DMS53 (cell line): ENCODE results near the gene GOLPH3L.
"Not testable (repeated sequence)": the region's sequence is repeated elsewhere in the genome, so short reads cannot be mapped to it uniquely, and the experiment has no call there.

ENCODE experiments used
- DNase-seq: peaks from one replicate; lab custom pipeline; 2025; lab: John Stamatoyannopoulos, UW

GOLPH3L gene

DNA sequence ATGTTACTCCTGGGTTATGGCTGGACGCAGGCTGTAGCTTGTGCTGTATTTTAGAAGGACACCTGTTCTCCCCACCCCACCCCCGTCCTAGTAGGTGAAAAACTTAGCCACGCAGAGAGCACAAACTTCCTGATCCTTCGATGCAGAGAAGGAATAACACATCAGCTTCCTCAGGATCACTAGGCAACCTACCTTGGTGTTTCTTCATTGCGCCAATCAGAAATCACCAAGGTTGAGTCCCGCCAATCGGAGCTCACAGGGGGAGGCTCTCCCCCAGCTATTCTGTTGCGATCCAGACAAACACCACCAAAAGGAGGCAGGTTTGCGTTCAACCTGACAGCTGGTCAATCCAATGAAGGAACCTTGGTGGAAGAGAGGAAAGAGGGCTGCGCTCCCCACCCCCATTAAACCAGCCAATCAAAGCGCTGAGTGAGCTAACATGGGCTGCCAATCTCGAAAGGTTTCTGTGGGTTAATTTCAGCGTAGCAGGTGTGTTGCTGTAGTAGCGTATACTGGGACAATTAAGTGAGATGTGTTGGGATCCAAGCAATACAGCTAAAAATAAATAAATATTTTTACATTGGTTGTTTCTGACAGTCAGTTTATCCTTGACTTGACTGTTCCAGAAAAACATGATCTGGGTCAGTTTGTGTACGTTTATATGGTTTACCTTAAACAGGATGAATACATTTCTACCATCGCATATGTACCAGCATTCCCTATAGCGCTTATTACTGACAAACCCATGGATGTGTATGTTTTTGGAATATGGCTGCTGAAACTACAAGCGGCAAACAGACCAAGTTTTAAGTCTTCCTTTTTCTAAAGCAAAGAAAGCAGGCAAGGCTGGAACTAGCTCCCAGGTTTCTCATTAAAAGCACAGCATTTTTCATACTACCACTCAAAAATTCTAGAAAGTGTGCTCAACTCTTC lies at the start of gene GOLPH3L:
GOLPH3L (minus strand) TSS at position 160 of the 933 bp plus-strand sequence. CDS start 2,316 bp downstream, outside the sequence.
- DNase-seq = peak; percentile 100

DNA sequence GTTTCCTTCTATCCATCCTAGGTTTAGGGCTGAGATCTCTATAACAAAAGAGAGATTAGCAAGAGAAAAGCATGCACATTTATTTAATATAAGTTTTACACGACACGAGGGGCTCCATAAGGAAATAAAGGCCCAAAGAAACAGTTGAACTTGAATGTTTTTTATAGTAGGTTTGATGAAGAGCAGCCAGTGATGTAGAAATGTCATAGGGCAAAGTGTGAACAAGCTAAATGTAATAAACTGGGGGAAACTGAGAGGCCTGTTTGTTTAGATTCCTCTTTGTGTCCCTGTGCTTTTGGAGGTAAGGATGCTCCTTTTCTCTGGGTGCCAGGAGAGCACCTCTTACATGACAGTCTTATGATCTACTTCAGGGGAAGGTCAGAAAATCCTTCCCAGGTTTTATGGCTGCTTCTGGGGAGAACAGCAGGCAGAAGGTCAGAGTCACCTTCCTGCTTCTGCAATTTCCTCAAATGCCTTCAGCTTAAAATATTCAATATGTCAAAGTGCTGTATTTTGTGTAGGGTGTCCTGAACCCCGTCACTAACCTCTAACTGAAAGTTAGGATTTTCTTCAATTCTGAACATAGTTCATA lies 33.3 kb upstream of the GOLPH3L start:
- no peak for DNase-seq

DNA sequence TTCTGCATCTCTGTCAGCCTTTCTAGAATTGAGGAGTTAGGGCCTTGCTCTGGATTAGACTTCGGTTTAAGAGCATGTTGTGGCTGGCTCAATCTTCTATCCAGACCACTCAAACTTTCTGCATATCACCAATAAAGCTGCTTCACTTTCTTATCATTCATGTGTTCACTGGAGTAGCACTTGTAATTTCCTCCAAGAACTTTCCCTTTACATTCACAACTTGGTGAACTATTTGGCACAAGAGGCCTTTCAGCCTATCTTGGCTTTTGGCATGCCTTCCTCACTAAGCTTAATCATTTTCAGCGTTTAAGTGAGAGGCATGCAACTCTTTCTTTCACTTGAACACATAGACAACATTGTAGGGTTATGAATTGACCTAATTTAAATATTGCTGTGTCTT lies 27.4 kb upstream of the GOLPH3L start:
- no peak for DNase-seq

- no peak for DNase-seq
Measured at GRCh38 chr1:150720703-150721102, 23.7 kb upstream of the GOLPH3L start, which contains the start of gene HORMAD1. Gene HORMAD1 (minus strand): TSS chr1:150720895. CDS start chr1:150719505, 1,390 bp downstream.

DNA sequence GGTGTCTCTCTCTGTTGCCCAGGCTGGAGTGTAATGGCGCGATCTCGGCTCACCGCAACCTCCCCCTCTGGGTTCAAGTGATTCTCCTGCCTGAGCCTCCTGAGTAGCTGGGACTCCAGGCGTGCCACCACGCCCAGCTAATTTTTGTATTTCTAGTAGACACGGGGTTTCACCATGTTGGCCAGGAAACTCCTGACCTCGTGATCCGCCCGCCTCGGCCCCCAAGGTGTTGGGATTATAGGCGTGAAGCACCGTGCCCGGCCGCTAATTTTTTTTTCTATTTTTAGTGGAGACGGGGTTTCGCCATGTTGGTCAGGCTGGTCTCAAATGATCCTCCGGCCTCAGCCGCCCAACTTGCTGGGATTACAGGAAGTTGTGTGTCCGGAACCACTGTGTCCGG lies 23.1 kb upstream of the GOLPH3L start:
- DNase-seq = no peak

GRCh38 chr1:150718225-150718891 lies 21.4 kb upstream of the GOLPH3L start:
- DNase-seq = no peak

DNA sequence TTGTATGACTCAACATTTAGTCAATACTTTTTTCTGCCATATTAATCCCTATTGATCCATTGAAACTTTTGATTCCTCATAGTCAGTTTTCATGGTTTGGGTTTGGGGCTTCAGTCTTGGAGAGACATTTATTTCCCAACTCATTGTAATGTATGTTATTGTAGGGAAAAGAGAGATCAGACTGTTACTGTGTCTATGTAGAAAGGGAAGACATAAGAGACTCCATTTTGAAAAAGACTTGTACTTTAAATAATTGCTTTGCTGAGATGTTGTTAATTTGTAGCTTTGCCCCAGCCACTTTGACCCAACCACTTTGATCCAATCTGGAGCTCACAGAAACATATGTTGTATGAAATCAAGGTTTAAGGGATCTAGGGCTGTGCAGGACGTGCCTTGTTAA lies 12.1 kb upstream of the GOLPH3L start:
- not testable (repeated sequence) for DNase-seq

DNA sequence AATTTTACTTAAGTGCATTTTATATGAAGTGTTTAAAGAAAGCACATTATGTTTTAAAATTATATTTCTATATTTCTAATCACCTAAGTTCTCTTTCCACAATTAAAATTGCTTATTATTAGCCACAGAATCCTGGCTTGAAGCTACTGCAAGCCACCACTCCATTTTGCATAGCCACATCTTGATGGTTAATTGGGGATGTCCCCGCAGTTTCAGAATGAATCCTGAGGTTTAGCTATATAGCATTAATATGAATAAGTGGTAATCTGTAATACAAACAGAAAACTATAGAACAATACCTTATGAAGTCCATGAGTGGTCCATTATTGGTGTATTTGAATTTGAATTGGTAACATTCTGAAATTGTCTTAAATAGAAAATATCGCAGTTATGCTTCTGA lies 11.6 kb upstream of the GOLPH3L start:
- DNase-seq = no peak

GRCh38 chr1:150706091-150706490 lies 9.1 kb upstream of the GOLPH3L start:
- DNase-seq = no peak

DNA sequence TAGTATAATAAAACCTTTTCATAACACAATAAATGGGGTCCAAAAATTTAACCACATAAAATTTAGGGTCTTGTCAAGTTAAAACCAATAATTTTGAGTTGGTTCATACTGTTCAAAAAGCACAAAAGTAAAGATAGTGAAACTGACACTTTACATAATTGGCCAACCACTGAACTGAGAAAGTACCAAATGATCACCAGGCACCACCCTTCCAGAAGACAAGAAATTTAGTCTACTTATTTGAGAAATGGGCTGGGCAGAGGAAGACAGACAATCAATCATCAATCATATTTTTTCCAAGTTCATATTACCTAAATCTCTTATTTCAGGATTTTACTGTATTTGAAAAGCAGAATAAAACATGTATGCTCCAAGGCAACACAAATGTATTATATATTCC lies 6.5 kb upstream of the GOLPH3L start:
- no peak for DNase-seq

- DNase-seq = peak; percentile 48
Measured at GRCh38 chr1:150696590-150696989, 364 bp downstream of the GOLPH3L start.

- DNase-seq = peak; percentile 43
Measured at GRCh38 chr1:150696162-150696561, 792 bp downstream of the GOLPH3L start.

GRCh38 chr1:150695561-150695960 lies 1.4 kb downstream of the GOLPH3L start:
- no peak for DNase-seq

DNA sequence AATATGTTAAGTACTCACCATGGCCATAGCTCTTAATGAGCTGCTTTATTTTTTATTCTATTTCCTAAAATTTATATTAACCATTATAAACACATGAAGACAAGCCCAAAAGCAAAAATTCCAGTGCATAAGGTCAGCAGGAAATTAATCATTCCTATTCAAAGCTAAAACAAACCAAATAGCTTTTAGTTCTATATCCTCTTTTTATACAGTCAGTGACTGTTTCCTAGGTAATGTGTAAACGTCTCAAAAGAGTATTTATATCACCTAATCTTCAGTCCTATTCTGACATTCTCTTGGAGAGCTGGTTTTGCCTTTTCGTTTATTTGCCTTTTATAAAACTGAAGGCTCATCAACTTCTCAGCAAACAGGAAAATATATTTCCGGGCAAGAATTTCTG lies 4.2 kb downstream of the GOLPH3L start:
- DNase-seq = no peak

DNA sequence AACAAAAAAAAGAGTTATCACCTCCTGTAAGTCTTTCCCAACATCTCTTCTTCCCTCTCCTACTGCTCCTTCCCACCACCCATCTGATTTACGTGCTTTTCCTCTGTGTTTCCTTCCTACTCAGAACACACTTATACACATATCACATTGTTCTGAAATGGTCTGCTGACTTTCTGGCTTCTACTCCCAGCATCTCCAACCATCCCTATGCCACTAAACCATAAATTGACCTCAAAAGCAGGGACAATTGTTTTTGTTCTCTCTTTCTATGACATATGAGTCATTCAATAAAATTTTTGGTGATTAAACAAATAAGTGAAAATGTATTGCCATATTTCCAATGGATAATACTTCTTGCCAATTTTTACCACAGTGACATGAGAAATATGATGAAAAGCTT lies 8.2 kb downstream of the GOLPH3L start:
- DNase-seq = no peak

GRCh38 chr1:150686275-150686674 lies 10.7 kb downstream of the GOLPH3L start:
- no peak for DNase-seq

- DNase-seq = no peak
Measured at GRCh38 chr1:150683914-150684313, 13.0 kb downstream of the GOLPH3L start.

- no peak for DNase-seq
Measured at GRCh38 chr1:150678988-150679387, 18.0 kb downstream of the GOLPH3L start.

DNA sequence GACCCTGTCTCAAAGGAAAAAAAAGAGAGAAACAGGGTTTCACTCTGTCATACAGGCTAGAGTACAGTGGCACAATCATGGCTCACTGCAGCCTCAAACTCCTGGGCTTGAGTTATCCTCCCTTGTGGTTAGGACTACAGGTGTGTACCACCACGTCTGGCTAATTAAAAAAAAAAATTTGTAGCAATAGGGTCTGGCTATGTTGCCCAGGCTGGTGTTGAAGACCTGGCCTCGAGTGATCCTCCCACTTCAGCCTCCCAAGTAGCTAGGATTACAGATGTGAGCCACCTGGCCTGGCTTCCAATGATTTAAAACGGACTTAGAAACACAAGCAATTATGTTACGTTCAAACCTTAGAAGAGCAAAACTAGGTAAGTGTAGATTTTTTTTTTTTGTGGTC lies 22.1 kb downstream of the GOLPH3L start:
- DNase-seq = no peak

GRCh38 chr1:150663321-150663720 lies 33.6 kb downstream of the GOLPH3L start:
- no peak for DNase-seq

- no peak for DNase-seq
Measured at GRCh38 chr1:150662811-150663210, 34.1 kb downstream of the GOLPH3L start.

DNA sequence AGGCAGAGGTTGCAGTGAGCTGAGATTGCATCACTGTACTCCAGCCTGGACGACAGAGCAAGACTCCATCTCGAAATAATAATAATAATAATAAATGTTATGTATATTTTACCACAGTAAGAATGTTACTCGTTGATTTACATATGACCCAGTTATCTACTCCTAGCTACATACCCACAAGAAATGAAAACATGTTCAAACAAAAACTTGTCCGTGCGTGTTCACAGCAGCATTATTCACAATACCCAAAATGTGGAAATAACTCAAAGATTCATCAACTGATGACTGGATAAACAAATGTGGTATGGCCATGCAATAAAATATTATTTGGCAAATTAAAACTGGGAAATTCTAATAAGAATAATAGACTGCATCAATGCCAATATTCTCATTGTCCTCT lies 35.8 kb downstream of the GOLPH3L start:
- DNase-seq = no peak

DNA sequence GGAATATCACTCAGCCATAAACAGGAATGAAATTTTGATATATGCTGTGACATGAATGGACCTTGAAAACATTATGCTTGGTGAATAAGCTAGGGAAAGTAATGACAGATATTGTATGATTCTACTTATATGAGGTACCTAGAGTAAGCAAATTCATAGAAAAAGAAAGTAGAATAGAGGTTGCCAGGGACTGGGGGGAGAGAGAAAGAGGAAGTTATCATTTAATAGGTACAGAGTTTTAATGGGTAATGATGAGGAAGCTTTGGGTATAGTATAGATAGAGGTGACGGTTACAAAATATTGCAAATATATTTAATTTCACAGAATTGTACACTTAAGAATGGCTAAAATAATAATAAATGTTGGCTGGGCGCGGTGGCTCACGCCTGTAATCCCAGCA lies 36.4 kb downstream of the GOLPH3L start:
- no peak for DNase-seq
